HFF-Myc (cell line): ENCODE data around the gene NIPA2.

Source experiments
- DNase-seq: peaks from one replicate; pipeline ENCODE4 v3.0.0-alpha.2; 2011; ENCODE audit warnings: low read depth; ENCODE audit errors: extremely low read depth
- H3K4me3 ChIP-seq: replicated peaks from 2 replicates; pipeline ENCODE4 v1.5.1; 2011; ENCODE audit warnings: low read depth, mild to moderate bottlenecking, control low read depth, low read length
- TF ChIP-seq, protein P1 (sequence below): IDR thresholded peaks from 2 replicates; pipeline ENCODE4 v1.5.1; 2012; ENCODE audit warnings: mild to moderate bottlenecking, low read depth, low read length, control low read depth; ENCODE audit errors: missing control alignments

Gene NIPA2

DNA sequence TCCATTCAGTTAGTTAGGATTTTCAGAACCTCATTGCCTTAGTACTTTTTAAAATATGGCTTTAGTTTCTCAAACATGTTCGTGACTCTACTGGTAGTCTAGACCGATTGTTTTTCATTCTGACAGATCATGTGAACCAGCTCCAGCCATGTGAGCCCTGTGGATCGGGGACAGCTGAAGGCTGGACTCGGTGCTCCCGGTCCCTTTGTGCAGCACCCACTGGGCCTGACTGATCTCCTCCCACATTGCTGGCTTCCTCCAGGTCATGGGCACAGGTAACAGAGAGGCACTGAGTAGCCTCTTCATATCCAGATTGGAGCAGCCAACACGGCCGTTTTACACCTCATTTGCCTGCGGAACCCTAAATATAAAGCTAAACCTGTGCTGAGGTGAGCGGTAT, 30.5 kb downstream of the NIPA2 start:
- DNase-seq: no peak
- TF ChIP-seq, protein P1, sequence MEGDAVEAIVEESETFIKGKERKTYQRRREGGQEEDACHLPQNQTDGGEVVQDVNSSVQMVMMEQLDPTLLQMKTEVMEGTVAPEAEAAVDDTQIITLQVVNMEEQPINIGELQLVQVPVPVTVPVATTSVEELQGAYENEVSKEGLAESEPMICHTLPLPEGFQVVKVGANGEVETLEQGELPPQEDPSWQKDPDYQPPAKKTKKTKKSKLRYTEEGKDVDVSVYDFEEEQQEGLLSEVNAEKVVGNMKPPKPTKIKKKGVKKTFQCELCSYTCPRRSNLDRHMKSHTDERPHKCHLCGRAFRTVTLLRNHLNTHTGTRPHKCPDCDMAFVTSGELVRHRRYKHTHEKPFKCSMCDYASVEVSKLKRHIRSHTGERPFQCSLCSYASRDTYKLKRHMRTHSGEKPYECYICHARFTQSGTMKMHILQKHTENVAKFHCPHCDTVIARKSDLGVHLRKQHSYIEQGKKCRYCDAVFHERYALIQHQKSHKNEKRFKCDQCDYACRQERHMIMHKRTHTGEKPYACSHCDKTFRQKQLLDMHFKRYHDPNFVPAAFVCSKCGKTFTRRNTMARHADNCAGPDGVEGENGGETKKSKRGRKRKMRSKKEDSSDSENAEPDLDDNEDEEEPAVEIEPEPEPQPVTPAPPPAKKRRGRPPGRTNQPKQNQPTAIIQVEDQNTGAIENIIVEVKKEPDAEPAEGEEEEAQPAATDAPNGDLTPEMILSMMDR: no peak
- H3K4me3 ChIP-seq: no peak overlapping the region

DNA sequence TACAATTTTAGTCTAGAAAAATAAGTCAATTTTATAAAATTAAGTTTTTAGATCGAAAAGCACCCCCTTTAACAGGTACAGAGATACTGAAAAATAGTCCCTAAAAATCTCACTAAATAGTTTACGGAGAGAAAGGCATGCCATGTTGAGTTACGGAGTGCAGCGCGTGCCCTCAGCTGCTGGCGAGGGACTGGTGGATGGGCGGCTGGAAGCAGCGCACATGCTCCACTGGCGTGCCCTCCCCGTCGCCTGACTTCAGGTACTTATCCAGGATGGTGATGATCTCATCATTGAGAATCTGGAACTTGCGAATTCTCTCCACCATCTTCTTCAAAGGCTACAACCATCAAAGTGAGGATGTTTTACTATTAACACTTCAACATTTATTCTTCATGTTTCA, 31.4 kb downstream of the NIPA2 start:
- TF ChIP-seq, protein P1: no peak
- H3K4me3 ChIP-seq: no peak overlapping the region
- no peak for DNase-seq

DNA sequence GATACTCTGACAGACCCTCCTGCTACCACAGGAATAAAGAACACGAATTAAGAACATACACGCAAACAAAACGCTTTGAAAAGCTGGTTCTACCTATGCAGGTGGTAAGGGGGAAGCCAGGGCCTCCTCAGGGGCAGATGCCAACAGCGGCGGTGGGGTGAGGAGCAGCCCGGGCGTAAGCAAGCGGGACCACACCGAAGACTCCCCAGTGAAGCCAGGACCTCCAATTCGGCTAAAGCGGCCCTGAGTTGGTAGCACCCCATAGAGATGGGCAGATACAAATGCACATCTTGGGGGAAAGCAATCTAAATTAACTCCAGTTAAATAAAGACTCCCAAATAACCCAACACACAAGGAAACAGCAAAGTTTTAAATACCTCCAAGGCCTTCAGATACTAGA, 32.4 kb downstream of the NIPA2 start:
- TF ChIP-seq, protein P1: no peak
- H3K4me3 ChIP-seq: no peak overlapping the region
- DNase-seq: no peak

DNA sequence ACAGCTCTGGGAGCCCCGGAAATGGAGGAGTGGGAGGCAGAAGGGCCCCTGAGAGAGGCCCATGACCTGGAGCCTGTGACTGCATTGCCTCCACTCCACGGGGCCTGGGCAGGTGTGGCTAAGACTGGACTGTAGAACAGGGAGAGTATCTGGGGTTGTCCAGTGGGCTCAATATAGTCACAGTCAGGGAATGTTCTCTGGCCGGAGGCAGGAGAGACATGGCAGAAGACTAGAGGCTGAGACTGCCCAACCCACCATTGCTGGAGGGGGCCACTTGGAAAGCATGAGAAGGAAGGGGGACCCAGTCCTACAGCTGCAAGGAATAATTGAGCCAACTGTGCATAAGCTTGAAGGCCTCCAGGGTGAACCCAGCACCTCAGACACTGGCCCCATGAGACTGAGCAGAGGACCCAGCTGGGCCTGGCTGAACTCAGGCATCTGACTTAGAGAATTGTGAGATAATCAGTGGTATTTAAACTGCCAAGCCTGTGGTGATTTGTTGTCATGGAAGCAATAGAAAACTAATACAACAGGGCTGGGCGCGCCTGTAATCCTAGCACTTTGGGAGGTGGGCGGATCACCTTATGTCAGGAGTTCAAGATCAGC, 33.1 kb downstream of the NIPA2 start:
- TF ChIP-seq, protein P1: no peak
- H3K4me3 ChIP-seq: no peak overlapping the region
- no peak for DNase-seq

DNA sequence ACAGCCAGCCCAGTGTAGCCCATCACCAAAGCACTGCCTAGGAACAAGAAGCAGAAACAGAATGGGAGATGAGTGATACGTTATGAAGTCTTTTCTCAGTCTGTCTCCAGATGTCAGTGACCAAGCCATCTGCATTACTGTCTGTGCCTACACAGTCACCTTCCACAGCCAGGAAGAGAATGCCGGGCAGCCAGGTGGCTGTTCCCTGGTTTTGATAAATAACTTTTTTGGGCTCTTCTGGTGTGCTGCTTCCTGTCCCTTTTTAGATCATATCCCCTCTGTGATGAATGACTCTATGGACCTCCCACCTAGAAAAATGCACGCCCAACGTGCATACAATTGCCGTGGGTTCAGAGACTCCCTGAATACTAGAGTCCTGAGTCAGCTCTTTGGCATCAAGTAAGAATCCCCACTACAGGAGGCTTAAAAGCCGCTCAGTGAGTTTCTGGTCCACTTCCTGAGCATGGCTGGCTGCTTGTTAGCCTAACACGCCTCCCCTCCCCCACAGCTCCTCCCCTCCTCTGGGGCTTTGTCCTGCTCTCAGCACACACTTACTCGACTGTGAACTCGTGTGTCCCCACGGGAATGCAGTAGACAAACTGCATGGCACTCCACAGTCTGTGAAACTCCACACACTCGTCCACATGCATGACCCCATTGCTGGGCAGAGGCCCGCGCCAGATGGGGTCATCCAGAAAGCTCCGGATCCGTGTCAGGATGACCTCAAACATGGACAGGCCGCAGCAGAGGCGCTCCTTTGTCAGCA, 34.7 kb downstream of the NIPA2 start:
- DNase-seq: no peak
- TF ChIP-seq, protein P1: no peak
- H3K4me3 ChIP-seq: no peak overlapping the region

DNA sequence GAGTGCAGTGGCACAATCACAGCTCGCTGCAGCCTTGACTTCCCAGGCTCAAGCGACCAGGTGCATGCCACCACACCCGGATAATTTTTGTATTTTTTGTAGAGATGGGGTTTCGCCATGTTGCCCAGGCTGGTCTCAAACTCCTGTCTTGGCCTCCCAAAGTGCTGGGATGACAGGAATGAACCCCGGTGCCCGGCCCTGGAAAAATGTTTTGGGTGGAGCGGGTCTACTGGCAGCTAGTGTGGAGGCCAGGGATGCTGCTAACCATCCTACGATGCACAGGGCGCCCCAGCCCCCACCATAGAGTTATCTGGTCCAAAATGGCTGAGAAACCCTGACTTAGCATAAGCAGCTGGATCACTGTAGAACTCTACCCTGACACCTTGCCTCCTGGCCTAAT, 35.4 kb downstream of the NIPA2 start:
- no peak overlapping the region for H3K4me3 ChIP-seq
- DNase-seq: no peak
- TF ChIP-seq, protein P1: no peak
